WERI-Rb-1 (cell line): ENCODE data around the gene TMEM204.

Source experiments
- DNase-seq: peaks from one replicate; pipeline ENCODE4 v3.0.0-alpha.2; 2020
- H3K27ac ChIP-seq: fragments of 250-450 bp; sonication (Bioruptor Pico); 2 replicates; pipeline ENCODE4 v1.5.1; 2020; ENCODE audit warnings: mild to moderate bottlenecking, moderate library complexity
- H3K27me3 ChIP-seq: fragments of 250-450 bp; sonication (Bioruptor Pico); 2 replicates; pipeline ENCODE4 v1.5.1; 2021; ENCODE audit warnings: mild to moderate bottlenecking, low read depth, moderate library complexity; ENCODE audit not compliant: insufficient read depth, severe bottlenecking
- H3K36me3 ChIP-seq: fragments of 250-450 bp; sonication (Bioruptor Pico); 2 replicates; pipeline ENCODE4 v1.5.1; 2020; ENCODE audit warnings: mild to moderate bottlenecking, moderate library complexity
- H3K4me3 ChIP-seq: 2 replicates; pipeline ENCODE4 v1.5.1; 2011; ENCODE audit warnings: low read depth, mild to moderate bottlenecking, control low read depth, low read length
- H3K9me3 ChIP-seq: fragments of 250-450 bp; sonication (Bioruptor Pico); 2 replicates; pipeline ENCODE4 v1.5.1; 2021; ENCODE audit warnings: mild to moderate bottlenecking, moderate library complexity; ENCODE audit not compliant: severe bottlenecking
- CTCF ChIP-seq: IDR thresholded peaks from 2 replicates; pipeline ENCODE4 v1.5.1; 2011; ENCODE audit warnings: low read depth, mild to moderate bottlenecking, control low read depth, inconsistent platforms, low read length

TMEM204 gene

GRCh38 chr16:1542166-1542500 lies 8.7 kb downstream of the TMEM204 start:
- Histone ChIP-seq H3K9me3 (no peaks in the 10 kb centered on the region), H3K4me3 (no peak overlapping the region), H3K36me3 (no peaks in the 10 kb centered on the region; the same call in none of the 2 replicates), H3K27me3 (no peaks in the 10 kb centered on the region), H3K27ac (peak overlapping the region; percentile 94)
- no peak for TF ChIP-seq CTCF
- DNase-seq = no peak

GRCh38 chr16:1542533-1542932 lies 9.1 kb downstream of the TMEM204 start:
- H3K36me3 ChIP-seq = no peaks in the 10 kb centered on the region; the same call in none of the 2 replicates
- DNase-seq = no peak
- TF ChIP-seq CTCF = no peak
- H3K4me3 ChIP-seq = no peak overlapping the region
- H3K9me3 ChIP-seq = no peaks in the 10 kb centered on the region
- H3K27ac ChIP-seq = no peak overlapping the region; the same call in 1 of the 2 replicates
- H3K27me3 ChIP-seq = no peaks in the 10 kb centered on the region

- Histone ChIP-seq H3K27me3 (no peaks in the 10 kb centered on the region), H3K4me3 (no peak overlapping the region), H3K9me3 (no peaks in the 10 kb centered on the region), H3K36me3 (peaks cover 6% of the 10 kb centered on the region), H3K27ac (peak overlapping the region; percentile 31; the same call in 1 of the 2 replicates)
- peak; percentile 44 for DNase-seq
- peak; percentile 26; the same call in 1 of the 2 replicates for TF ChIP-seq CTCF
Measured at GRCh38 chr16:1543085-1543896, 9.8 kb downstream of the TMEM204 start.

GRCh38 chr16:1545044-1546040 lies 11.9 kb downstream of the TMEM204 start:
- no peak for TF ChIP-seq CTCF
- Histone ChIP-seq H3K9me3 (no peaks in the 10 kb centered on the region), H3K27ac (no peak overlapping the region), H3K36me3 (peaks cover 14% of the 10 kb centered on the region; the same call in 1 of the 2 replicates), H3K4me3 (no peak overlapping the region), H3K27me3 (no peaks in the 10 kb centered on the region)
- no peak for DNase-seq

GRCh38 chr16:1546430-1546829 lies 13.0 kb downstream of the TMEM204 start:
- no peaks in the 10 kb centered on the region for H3K9me3 ChIP-seq
- no peaks in the 10 kb centered on the region for H3K27me3 ChIP-seq
- H3K4me3 ChIP-seq = no peak overlapping the region
- peaks cover 14% of the 10 kb centered on the region; the same call in 1 of the 2 replicates for H3K36me3 ChIP-seq
- TF ChIP-seq CTCF = no peak
- no peak for DNase-seq
- no peak overlapping the region for H3K27ac ChIP-seq
